A673 (cell line): ENCODE results near the gene FAM120B. TPM values are rescaled to one million over a fixed set of nuclear protein-coding genes. Genes with fewer than 3 reads are reported as not detected.

Experiments used
- BruUV-seq: library from RNA; stranded (reverse); fragments of 400-500 nt; replicated peaks from 2 replicates; lab custom pipeline; 2021; lab: Mats Ljungman, UMichigan
- CTCF ChIA-PET: fragments of 300-600 bp; sonication (Branson Sonifier 250); formaldehyde crosslinking; loops from one replicate; lab custom pipeline; 2022; ENCODE audit warnings: antibody characterized with exemption; lab: Charles Lee
- POLR2A ChIA-PET: fragments of 300-600 bp; sonication (Branson Sonifier 250); formaldehyde crosslinking; loops from one replicate; lab custom pipeline; 2022; ENCODE audit warnings: antibody characterized with exemption; ENCODE audit not compliant: low non-redundant PET; lab: Charles Lee
- DNase-seq: peaks from one replicate; pipeline ENCODE4 v3.0.0-alpha.2; 2015; ENCODE audit warnings: low spot score
- H3K27ac ChIP-seq: fragments of 200-600 bp; sonication (generic); 2 replicates; pipeline ENCODE4 v1.5.1; 2016; ENCODE audit warnings: mixed run types, low read depth, mild to moderate bottlenecking, mixed read lengths, antibody characterized with exemption, low read length; ENCODE audit not compliant: poor library complexity, severe bottlenecking
- H3K27me3 ChIP-seq: fragments of 200-600 bp; sonication (generic); replicated peaks from 2 replicates; pipeline ENCODE4 v1.6.1; 2017; ENCODE audit warnings: mixed run types, low read depth, mild to moderate bottlenecking, mixed read lengths, antibody characterized with exemption, low read length; ENCODE audit not compliant: insufficient read depth, poor library complexity
- H3K36me3 ChIP-seq: fragments of 200-600 bp; sonication (generic); 2 replicates; pipeline ENCODE4 v1.6.1; 2016; ENCODE audit warnings: mixed run types, mild to moderate bottlenecking, mixed read lengths, antibody characterized with exemption, low read length; ENCODE audit not compliant: insufficient read depth, poor library complexity, severe bottlenecking
- H3K4me1 ChIP-seq: fragments of 200-600 bp; sonication (generic); 2 replicates; pipeline ENCODE4 v1.6.1; 2017; ENCODE audit warnings: mixed run types, mild to moderate bottlenecking, mixed read lengths, antibody characterized with exemption, low read length; ENCODE audit not compliant: insufficient read depth, poor library complexity, severe bottlenecking
- H3K4me3 ChIP-seq: fragments of 200-600 bp; sonication (generic); 2 replicates; pipeline ENCODE4 v1.5.1; 2016; ENCODE audit warnings: low read depth, mixed run types, mild to moderate bottlenecking, mixed read lengths, low read length; ENCODE audit not compliant: poor library complexity, severe bottlenecking
- H3K9me3 ChIP-seq: fragments of 200-600 bp; sonication (generic); 2 replicates; pipeline ENCODE4 v1.6.1; 2016; ENCODE audit warnings: mixed run types, low read depth, mild to moderate bottlenecking, mixed read lengths, antibody characterized with exemption, low read length; ENCODE audit not compliant: poor library complexity, severe bottlenecking
- EZH2 ChIP-seq: fragments of 200-600 bp; sonication (generic); IDR thresholded peaks from 2 replicates; pipeline ENCODE4 v1.6.1; 2017; ENCODE audit warnings: borderline replicate concordance, low read depth, mild to moderate bottlenecking, mixed read lengths, antibody characterized with exemption, low read length; ENCODE audit not compliant: poor library complexity, severe bottlenecking
- intact Hi-C: fragments of 100-400 bp; cut with micrococcal nuclease; formaldehyde crosslinking; loops from one replicate; pipeline ENCODE4 v1.10.0; 2022; ENCODE audit not compliant: unreplicated experiment
- total RNA-seq: library from RNA; stranded (reverse); gene quantifications from 2 replicates; pipeline ENCODE4 v1.2.3, GENCODE V29; 2021
- TF ChIP-seq, protein P1 (sequence below): fragments of 300-800, 200-600 bp; sonication (generic); conservative IDR thresholded peaks from 2 replicates; pipeline ENCODE4 v1.5.1; 2017; ENCODE audit warnings: low read depth, mild to moderate bottlenecking, antibody characterized with exemption, low read length, moderate library complexity, mixed read lengths

FAM120B gene
- total RNA-seq, 1 experiment from 2014 or later = 31.6 TPM

DNA sequence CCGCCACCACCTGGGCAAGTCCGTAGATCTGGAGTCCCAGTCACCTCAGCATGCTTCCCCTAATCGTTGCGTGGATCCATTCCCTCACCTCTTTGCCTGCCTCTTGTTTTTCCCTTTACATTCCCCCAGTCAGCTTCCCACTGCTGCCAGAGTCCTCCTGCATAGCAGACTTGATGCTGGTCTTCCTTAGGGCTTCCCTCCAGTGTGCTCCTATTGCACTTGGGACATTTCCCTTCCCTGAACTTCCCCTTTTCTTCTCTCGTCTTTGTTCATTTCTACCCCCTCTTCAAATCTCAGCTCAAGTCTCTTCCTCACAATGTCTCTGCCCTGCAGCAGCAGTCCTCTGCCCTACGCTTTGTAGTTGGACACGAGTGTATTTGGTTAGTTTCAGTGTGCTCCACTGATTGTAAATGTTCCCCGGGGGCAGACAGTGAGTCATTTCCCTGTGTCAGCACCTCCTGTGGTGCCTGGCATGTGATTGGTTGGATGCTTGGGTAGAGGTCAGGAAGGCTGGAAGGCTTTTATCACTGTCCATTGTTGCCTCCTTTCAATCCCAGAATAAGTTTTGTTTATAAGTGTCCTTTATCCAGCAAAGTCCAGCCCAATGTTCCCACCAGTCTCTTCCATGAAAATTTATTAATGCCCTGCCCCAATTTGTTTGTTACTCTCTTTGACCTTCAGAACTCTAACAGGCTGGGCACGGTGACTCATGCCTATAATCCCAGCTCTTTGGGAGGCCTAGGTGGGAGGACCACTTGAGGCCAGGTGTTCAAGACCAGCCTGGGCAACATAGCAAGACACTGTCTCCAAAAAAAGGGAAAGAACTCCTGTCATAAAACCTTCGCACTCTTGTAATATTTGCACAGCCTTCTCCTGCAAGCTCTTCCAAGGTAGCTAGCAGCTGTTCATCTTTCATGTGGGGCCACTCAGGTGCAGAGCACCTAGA lies 38.3 kb downstream of the FAM120B start:
- DNase-seq = peak; percentile 86
- no peak for TF ChIP-seq EZH2
- TF ChIP-seq, protein P1, sequence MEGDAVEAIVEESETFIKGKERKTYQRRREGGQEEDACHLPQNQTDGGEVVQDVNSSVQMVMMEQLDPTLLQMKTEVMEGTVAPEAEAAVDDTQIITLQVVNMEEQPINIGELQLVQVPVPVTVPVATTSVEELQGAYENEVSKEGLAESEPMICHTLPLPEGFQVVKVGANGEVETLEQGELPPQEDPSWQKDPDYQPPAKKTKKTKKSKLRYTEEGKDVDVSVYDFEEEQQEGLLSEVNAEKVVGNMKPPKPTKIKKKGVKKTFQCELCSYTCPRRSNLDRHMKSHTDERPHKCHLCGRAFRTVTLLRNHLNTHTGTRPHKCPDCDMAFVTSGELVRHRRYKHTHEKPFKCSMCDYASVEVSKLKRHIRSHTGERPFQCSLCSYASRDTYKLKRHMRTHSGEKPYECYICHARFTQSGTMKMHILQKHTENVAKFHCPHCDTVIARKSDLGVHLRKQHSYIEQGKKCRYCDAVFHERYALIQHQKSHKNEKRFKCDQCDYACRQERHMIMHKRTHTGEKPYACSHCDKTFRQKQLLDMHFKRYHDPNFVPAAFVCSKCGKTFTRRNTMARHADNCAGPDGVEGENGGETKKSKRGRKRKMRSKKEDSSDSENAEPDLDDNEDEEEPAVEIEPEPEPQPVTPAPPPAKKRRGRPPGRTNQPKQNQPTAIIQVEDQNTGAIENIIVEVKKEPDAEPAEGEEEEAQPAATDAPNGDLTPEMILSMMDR = no peak
- no TSS peak for BruUV-seq
- no peaks in the 10 kb centered on the region for H3K27me3 ChIP-seq
- POLR2A ChIA-PET = no interaction called here
- intact Hi-C loops = no loop called here
- no peak overlapping the region for H3K4me3 ChIP-seq
- peaks cover 13% of the 10 kb centered on the region for H3K36me3 ChIP-seq
- CTCF ChIA-PET = no interaction called here
- H3K4me1 ChIP-seq = peaks cover 10% of the 10 kb centered on the region
- H3K9me3 ChIP-seq = no peaks in the 10 kb centered on the region
- peak overlapping the region; percentile 64 for H3K27ac ChIP-seq

DNA sequence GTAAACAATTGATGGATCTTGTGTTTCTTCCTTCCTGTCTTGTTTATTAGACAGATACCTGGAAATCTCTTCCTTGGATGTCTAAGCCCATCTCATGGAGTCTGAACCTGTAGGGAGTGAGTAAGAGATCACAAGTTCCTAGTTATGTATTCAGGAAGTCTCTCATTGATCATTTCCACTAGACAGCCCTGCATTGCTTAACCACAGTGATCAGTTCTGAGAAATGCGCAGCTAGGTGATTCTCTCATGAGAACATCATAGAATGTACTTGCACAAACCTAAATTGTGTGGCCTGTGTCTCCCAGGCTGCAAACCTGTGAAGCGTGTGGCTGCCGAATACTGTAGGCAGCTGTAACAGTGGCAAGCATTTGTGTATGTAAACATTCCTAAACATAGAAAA lies 39.1 kb downstream of the FAM120B start:
- no TSS peak for BruUV-seq
- no peak overlapping the region for H3K27ac ChIP-seq

GRCh38 chr6:170346649-170347048 lies 40.1 kb downstream of the FAM120B start:
- H3K27me3 ChIP-seq = no peaks in the 10 kb centered on the region
- no peak for DNase-seq
- CTCF ChIA-PET = no interaction called here
- peaks cover 25% of the 10 kb centered on the region for H3K36me3 ChIP-seq
- BruUV-seq = no TSS peak
- POLR2A ChIA-PET = no interaction called here
- no peak for TF ChIP-seq EZH2
- TF ChIP-seq, protein P1 = no peak
- H3K27ac ChIP-seq = no peak overlapping the region
- intact Hi-C loops = no loop called here
- H3K9me3 ChIP-seq = peaks cover 9% of the 10 kb centered on the region
- H3K4me3 ChIP-seq = no peak overlapping the region
- H3K4me1 ChIP-seq = peaks cover 10% of the 10 kb centered on the region

More for the DNA sequence above, 39.1 kb downstream of the FAM120B start:
- peaks cover 21% of the 10 kb centered on the region for H3K36me3 ChIP-seq
- DNase-seq = no peak
- ChIA-PET POLR2A (no interaction called here), CTCF (no interaction called here)
- H3K4me3 ChIP-seq = no peak overlapping the region
- H3K27me3 ChIP-seq = no peaks in the 10 kb centered on the region
- TF ChIP-seq, protein P1 = no peak
- no peak for TF ChIP-seq EZH2
- H3K9me3 ChIP-seq = peaks cover 4% of the 10 kb centered on the region
- intact Hi-C loops = no loop called here
- peaks cover 10% of the 10 kb centered on the region for H3K4me1 ChIP-seq
